HG03045 (cell line): ENCODE results near the gene SYNE3.

Source experiments
- ATAC-seq: cut with Tn5 transposase; IDR thresholded peaks from one replicate; pipeline ENCODE4 v1.9.1; 2021; ENCODE audit warnings: mild to moderate bottlenecking, moderate library complexity; ENCODE audit not compliant: unreplicated experiment

SYNE3 gene

DNA sequence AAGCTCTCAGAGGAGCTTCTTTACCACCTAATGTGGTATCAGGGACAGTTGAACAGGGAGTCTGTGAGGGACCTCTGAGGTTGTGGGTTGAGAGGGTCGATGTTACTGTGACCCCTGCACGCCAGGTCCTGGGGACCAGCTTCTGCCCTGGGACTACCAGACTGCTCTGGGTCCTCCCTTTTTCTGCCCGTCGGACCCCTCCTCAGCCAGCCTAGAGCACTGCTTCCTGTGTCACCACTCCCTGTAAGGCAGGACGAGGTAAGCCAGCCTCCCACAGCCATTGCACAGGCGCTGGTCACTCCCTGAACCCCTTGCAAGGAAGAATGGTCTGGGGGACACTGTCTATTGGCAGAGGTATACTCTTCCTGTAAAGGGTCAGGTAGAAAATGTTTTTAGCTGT lies 38.1 kb downstream of the SYNE3 start:
- ATAC-seq, result no peak

DNA sequence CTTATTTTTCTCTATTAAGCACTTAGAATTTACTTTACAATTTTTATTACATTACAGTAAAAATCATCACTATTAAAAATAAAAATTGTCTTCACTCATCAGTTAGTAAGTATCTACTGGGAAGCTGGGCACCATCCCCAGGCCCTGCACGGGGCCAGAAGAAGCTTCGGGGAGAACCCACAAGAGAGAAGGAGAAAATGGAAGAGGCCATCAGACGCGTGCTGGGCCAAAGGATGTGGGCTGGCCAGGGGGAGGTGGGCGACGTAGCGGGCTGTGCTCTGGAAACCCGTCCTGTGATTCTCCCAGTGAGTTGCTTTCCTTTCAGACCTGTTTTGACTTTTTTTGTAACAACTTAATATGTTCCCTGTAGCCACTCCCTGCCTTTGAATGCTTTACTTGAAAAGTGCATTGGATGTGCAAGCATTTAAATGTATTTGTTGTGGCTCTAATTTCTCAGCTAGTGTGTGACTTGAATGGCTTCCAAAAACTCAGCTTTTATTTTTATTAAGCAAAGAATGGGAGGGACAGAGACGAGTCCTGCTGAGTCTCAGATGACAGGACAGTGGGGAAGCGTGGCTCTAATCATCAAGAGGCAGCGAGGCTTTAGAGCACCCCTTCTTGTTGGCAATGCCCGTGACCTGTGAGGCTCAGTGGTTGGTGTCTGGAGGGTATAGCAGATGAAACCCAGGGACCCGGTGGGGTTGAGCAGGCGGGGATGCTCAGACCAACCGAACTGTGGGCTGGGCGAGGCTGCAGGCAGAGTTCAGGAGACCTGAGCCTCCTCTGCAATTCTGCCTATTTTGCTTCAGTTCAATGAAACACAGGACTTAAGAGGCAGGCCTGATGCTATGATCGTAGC lies 38.8 kb downstream of the SYNE3 start:
- no peak for ATAC-seq

DNA sequence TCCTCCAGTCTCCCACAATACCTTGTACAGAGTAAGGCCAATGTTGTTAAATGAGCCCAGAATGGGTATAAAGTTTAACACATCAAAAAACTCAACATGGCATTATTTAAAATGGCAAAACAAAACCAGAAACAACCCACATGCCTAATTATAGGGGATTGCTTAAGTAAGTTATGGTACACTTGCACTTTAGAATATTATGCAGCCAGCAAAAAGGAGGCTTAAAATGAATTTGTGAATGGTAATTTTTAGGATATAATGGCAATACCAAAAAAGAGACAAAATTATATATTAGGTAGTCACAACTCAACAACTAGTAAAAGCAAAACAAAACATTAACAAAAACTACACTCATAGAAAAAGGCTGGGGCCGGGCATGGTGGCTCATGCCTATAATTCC lies 39.7 kb downstream of the SYNE3 start:
- ATAC-seq, result no peak

DNA sequence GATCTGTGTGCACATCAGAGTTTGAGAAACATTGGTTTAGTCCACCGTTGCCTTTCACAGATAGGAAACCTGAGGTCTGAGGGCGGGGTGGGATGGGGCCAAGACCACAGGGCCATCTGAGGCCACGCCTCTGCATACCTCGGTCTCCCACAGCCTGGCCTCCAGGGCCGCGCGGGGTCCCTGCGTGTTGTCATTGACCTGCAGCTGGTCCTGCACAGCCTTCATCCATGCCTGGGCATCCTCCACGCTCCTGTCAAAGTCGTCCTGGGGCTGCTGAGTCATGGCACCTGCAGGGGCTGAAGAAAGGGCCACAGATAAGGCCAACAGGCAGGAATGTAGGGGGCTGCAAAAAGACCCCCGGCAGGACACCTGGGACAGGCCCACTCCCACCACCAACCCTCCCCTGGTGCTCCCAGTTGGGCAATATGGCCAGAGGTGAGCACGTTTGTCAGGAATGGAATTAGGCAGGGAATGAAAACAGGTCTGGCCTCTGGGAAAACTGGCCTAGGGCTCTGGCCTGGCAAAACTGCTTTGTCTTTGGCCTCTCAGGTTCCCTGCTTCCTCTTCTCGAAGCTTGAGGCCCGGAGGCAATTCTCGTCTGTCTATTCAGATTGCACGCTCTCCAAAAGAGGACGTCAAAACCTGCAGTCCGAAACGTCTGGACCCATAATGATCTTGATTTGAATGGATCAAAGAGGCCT lies 40.8 kb downstream of the SYNE3 start:
- ATAC-seq, result no peak

DNA sequence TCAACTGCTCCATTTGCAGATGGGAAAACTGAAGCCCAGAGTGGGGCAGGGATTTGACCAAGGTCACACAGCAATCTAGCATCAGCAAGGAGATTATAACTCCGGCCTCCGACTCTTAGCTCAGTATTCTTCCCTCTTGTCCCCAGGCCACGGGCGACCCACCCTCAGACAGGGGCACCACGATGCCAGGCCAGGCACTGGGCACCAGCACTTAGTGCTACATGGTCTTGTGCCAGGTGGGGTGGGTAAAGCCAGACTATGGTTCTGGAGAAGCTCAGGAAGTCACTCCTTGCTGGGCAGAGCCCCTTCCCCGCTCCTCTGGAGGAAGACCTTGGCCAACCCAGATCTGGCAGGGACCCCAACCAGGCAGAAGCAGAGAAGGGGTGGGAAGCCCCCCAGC lies 41.5 kb downstream of the SYNE3 start:
- ATAC-seq, result no peak

DNA sequence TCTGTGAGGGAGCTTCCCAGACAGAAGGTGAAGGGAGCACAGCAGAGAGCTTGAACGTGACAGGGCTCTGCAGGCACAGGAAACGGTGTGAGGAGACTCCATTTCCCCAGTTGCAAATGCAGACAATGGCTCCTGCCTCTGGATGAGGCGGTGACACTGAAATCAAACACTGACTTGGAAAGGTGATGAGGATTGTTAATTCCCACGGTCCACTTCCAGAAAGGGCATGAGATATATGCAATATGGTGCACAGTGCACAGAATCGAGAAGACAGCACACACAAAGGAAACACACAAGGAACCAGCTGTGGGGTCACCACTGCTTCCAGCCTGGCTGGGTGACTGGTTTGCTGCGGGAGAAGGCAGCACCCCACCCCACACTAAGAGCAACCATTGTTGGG lies 42.0 kb downstream of the SYNE3 start:
- no peak for ATAC-seq

DNA sequence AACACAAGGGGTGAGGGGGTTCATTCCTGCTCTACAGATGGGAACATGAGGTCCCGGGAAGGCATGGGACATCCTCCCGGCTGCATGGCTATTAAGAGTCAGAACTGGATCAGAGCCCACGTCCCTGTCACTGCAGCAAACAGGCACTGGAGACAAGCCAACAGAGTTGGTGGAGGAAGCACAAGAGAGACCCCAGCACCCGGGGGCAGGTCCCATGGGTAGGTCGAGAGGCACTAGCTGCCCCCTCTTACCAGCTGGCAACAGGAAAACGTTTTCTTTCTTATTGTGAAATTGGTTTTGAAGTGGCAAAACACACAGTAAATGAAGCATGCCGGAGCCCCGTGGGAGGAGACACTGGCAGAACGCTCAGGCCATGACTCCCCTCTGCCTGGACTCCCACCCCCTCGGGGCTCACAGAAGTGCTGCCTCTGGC lies 43.6 kb downstream of the SYNE3 start:
- no peak for ATAC-seq

DNA sequence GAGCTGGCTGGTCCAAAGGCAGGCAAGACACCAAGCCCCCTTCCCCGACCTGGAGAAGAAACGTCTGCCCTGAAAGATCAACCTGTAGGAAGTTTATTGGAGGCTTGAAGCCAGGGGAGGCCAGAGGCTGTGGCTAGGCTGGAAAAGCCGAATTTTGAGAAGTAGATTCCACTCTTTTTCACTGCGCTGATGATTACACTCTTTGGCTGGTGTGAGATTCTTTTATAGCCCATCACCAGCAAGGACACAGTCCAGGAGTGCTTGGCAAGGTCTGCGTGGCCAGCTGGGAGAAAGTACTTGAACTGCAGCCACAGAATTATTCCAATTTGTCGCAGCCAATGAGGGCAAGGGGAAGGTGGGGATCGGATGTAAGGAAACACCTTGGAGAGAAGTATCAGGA lies 45.0 kb downstream of the SYNE3 start:
- no peak for ATAC-seq

DNA sequence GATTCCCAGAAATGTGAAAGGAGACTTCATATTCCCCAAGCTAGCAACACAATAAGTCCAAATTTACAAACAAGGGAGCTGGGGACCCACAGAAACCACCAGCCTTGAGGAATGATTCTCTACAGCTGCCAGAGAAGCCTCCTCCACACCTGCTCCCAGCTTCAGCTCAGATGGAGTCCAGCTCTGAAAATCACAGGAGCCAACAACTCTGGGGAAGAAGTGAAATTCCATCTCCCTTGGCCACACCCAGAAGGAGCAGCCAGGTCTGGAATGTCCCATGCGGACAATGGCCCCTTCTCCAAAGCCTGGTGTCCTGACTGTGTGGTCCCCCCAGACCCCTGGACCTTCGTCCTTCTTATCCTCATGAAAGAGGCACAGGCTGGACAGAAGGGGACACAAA lies 45.4 kb downstream of the SYNE3 start:
- ATAC-seq, result no peak

DNA sequence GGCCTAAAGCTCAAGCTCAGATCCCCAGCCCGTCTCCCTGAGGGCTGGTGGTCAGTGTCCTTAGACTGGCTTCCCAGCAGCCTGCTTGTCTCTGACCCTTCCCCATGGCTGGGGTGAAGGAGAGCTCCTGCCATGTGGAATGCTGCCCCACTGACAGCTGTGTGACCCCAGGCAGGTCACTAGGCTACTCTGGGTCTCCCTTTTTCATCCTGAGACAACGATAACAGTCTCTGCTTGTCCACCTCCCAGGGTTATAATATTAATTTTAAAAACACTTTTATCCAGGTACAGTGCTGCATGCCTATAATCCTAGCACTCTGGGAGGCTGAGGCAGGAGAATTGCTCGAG lies 47.3 kb downstream of the SYNE3 start:
- ATAC-seq, result no peak

DNA sequence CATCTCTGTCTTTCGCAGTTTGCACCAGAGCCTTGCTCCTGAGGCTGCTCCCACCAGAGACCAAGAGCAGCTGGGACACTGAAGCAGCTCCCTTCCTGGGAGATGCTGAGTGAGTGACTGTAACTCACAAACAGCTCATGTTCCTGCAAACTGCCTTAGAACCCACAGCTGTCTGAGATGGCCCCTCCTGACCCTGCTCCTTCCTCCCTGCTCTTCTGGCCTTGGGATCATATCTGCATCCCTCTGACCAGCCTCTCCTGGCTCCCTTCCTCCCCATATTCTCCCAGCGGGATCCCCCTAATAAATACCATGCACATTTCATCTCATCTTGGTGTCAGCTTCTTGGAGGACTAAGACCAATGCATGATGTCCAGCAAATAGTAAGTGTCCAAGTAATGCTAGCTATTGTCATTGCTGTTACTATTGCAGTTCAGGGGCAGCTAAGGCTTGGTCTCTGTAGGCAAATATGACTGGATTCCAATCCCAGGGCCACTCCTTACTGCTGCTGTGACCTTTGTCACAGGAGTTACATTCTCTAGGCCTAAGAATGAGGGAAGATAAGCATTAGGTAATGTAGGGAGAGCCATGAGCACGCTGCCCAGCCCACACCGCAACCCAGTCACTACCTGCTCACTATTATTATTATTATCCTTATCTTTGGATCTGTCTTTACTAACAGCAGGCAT lies 47.9 kb downstream of the SYNE3 start:
- ATAC-seq, result no peak

DNA sequence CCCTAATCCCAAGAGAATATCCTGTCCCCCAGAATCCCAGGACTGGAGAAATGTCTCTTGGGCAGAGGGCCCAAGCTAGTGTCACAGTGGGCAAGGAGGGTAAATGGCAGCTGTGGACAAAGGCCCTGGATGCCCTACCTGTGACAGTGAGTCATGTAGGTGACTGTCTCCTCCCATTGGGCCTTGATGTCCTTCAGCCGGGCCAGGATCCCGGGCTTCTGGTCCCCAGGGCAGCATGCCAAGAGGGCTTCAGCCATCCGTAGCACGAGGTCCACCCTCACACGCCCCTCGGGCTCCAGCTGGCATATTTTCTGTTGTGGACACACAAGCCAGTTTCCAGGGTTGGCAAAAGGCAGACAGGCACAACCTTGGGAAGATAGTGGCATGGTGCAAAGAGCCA lies 48.8 kb downstream of the SYNE3 start:
- ATAC-seq, result no peak

DNA sequence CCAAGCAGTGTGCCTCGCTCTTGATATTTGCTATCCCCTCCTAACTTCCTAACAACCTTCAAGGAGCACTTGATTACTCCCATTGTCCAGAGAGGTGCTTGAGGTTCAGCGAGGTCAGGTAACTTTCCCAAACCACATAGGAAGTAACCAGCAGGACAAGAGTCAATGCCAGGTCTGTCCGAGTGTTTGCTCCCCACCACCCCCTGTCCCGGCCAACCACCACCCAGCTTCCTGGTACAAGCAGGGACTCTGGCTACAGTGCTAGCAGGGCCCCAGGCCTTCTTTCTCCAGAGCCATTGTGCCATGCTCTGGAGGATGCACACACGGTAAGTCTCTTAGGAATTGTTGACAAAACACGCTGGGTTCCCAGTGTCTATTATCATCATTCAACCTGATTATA lies 49.2 kb downstream of the SYNE3 start:
- ATAC-seq, result no peak
